HG03039 (cell line): ENCODE measurements around the gene AQP12B.

Experiments
- ATAC-seq: cut with Tn5 transposase; IDR thresholded peaks from one replicate; pipeline ENCODE4 v1.9.1; 2021; ENCODE audit warnings: mild to moderate bottlenecking, moderate library complexity; ENCODE audit not compliant: unreplicated experiment

Gene AQP12B

GRCh38 chr2:240636563-240637115 lies 46.0 kb downstream of the AQP12B start:
- no peak for ATAC-seq

- no peak for ATAC-seq
These were observed 46.6 kb downstream of the AQP12B start for GRCh38 chr2:240635998-240636547.

- ATAC-seq, result no peak
These were observed 47.3 kb downstream of the AQP12B start for GRCh38 chr2:240635121-240635997.

- no peak for ATAC-seq
These were observed 50.4 kb downstream of the AQP12B start for GRCh38 chr2:240632306-240632721.

GRCh38 chr2:240631548-240632305 lies 51.0 kb downstream of the AQP12B start:
- ATAC-seq, result no peak

GRCh38 chr2:240630771-240631547 lies 51.7 kb downstream of the AQP12B start:
- no peak for ATAC-seq

GRCh38 chr2:240629968-240630770 lies 52.5 kb downstream of the AQP12B start:
- no peak for ATAC-seq

- ATAC-seq, result no peak
These were observed 53.1 kb downstream of the AQP12B start for GRCh38 chr2:240629619-240629967.

- ATAC-seq, result no peak
These were observed 53.7 kb downstream of the AQP12B start for GRCh38 chr2:240628808-240629618.

- no peak for ATAC-seq
These were observed 54.2 kb downstream of the AQP12B start for GRCh38 chr2:240628507-240628807.

GRCh38 chr2:240627736-240628506 lies 54.8 kb downstream of the AQP12B start:
- no peak for ATAC-seq

GRCh38 chr2:240626531-240627300 lies 56.0 kb downstream of the AQP12B start:
- ATAC-seq, result no peak
